ENCODE measurements around the gene P2RY12.

P2RY12 gene

GRCh38 chr3:151346292-151346691 lies 38.3 kb downstream of the P2RY12 start:
- DNase-seq: no peak

- no peak for DNase-seq
Observed at GRCh38 chr3:151345859-151346258, 38.7 kb downstream of the P2RY12 start.

DNA sequence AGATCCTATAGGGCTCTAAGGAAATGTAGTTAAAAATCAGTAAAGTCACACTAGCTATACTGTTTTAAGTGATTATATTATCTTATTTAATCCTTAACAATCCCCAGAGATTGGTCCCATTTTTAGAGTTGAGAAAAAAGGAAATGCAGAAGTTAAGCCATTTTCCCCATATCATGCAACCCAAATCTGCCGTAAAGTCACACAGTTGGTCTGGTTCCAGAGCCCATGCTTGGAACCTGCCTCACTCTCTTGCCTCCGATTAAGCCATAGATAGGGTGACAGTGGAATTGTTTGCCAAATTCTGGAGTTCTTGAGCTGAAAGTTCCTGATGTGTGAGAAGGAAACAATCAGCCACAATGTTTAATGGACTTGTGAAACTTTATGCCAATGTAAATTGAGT lies 52.9 kb downstream of the P2RY12 start:
- no peak for DNase-seq

DNA sequence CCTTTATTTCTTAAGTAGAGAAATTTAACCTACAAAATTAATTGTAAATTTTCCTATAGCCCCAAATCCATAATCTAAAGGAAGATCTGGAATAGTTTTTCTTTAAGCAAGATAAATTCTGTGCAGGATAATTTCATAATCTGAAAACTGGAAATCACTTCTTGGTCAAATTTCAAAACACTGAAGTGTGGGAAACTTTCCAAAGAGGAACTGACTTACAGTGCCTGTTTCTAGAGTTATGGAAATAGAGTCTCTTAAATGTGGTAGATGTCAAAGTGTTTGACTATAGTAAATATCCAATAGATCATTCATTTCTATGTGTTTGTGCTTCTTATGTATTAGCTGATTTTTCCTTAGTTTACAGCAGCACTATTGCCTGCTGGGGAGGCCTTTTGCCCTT lies 53.7 kb downstream of the P2RY12 start:
- no peak for DNase-seq

GRCh38 chr3:151330379-151330778 lies 54.2 kb downstream of the P2RY12 start:
- no peak for DNase-seq

GRCh38 chr3:151329363-151329762 lies 55.2 kb downstream of the P2RY12 start, which contains the start of gene P2RY13:
P2RY13 (minus strand) TSS chr3:151329549; CDS start chr3:151329528, 21 bp downstream.
- DNase-seq: no peak

- DNase-seq: no peak
Observed at GRCh38 chr3:151328298-151328995, 56.1 kb downstream of the P2RY12 start.

GRCh38 chr3:151327571-151328198 lies 56.9 kb downstream of the P2RY12 start:
- no peak for DNase-seq

DNA sequence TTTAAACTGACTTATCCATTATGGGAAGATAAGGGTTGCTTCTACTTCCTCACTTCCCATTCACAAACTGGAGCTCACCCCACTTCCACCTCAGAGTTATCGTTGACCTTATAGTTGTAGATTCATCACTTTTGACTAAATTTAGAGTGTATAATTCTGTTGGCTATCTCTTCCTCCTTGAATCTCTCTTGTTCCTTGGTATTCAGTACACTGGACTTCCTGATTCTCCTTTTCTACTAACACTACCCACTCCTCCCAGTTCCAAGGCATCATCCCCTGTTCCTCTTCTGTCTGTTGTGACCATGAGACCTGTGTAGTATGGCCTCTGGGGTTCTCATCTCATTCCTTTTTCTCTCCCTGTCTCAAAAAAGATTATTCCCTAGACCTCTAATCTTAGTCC lies 62.0 kb downstream of the P2RY12 start:
- no peak for DNase-seq

DNA sequence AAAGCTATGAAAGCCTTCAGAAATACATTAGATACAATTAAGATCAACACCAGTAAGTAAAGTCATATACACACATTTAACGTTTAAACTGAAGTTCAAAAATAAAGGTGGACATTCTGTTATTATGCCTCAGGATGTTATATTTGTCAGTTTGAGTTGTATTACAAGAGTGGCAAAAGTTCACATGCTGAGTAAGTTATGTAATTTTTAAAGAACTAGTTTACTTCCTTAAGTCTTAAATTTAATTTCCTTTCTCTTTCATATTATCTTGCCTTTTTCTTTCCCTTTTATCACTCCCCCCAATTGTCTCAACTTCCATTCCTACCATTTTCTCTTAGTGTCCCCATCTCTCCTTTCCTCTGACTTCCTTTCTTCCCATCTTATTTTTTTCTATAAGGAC lies 63.0 kb downstream of the P2RY12 start:
- DNase-seq: no peak

GRCh38 chr3:151320131-151320530 lies 64.4 kb downstream of the P2RY12 start:
- no peak for DNase-seq

DNA sequence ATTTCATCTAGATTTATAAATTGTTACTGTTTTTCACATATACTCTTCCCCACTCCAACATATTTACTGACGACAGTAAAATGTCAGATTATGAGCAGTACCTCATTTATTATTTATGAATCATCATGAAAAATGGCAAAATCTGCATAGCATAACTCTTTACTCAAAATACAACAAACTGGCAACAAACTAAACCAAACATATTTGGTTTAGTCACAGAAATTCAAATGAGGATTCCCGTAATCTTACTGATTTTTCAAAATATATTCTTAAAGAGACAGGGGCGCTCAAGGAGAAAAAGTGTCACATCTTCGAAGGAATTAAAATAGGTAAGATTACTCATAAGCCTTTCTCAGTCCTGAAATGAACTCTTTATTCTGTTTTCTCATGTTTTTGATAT lies 64.9 kb downstream of the P2RY12 start:
- DNase-seq: no peak

GRCh38 chr3:151318991-151319390 lies 65.6 kb downstream of the P2RY12 start:
- no peak for DNase-seq

DNA sequence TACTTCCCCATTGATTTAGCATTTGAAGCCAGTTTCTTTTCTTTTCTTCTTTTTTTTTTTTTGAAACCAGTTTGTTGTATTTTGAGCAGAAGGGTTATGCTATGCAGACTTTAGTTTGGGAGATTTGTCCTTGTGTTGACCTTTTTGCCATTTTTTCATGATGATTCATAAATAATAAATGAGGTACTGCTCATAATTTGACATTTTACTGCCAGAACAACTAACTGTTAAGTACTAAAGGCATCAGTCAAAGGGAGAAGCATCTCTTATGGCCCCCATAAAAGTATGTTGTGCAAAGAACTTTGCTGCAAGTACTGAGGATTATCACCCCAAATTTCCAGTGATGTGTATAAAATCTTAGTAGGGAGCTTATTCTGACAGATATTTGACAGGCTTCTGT lies 66.2 kb downstream of the P2RY12 start:
- DNase-seq: no peak

GRCh38 chr3:151316267-151316991 lies 68.1 kb downstream of the P2RY12 start, which contains the start of gene GPR87:
GPR87 (minus strand) TSS chr3:151316820; CDS start chr3:151300100, 16,720 bp downstream.
- DNase-seq: no peak

GRCh38 chr3:151315846-151316245 lies 68.7 kb downstream of the P2RY12 start:
- no peak for DNase-seq

GRCh38 chr3:151315136-151315535 lies 69.4 kb downstream of the P2RY12 start:
- no peak for DNase-seq

GRCh38 chr3:151314593-151314992 lies 70.0 kb downstream of the P2RY12 start:
- DNase-seq: no peak

DNA sequence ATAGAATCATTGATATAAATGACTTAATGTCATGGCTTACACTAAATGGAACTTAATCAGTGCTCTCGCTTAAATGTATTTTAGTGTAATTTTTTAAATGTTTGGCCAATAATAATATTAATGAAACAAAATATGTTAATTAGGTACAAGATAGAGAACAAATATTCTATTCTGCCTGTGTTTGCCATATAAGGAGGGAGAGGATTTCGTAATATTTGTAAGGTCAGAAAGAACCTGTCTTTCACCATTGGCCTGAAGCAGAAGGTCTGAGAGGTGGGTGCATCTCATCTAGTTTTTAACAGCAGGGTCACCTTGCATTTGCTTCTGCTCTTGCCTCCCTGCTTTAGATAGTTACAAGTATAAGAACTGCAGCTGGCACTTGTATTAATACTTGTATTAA lies 70.4 kb downstream of the P2RY12 start:
- DNase-seq: no peak

DNA sequence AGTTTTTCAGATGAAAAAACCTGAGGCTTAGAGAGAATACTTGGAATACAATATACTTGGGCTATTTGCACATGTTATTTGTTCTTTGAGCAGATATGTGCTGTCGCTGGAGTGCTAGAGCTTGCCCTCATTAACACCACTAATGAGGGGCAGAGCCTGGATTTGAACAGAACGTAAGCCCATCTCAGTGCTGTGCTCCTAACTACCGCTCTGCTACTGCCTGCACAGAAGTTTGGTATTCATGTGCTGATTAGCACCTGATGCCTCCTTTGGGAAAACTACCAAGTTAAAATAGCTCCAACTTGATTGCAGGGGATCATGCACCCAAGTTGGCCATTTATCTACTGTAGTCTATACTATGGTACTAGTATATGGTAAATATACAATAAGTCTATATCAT lies 71.6 kb downstream of the P2RY12 start:
- DNase-seq: no peak

- DNase-seq: no peak
Observed at GRCh38 chr3:151309566-151309965, 75.0 kb downstream of the P2RY12 start.

- DNase-seq: no peak
Observed at GRCh38 chr3:151307583-151308488, 76.7 kb downstream of the P2RY12 start.

Data from right kidney (tissue), 1 donor.